ENCODE measurements around the gene TRIO.
"Not testable (repeated sequence)": the region's sequence is repeated elsewhere in the genome, so short reads cannot be mapped to it uniquely, and the experiment has no call there.

Gene TRIO

GRCh38 chr5:14379739-14380497 is 236.8 kb downstream of the TRIO start:
- no peak for DNase-seq (ENCODE audit: low read depth in 1 of 2, low spot score in 1 of 2)

- DNase-seq (ENCODE audit: low read depth in 1 of 2, low spot score in 1 of 2), result no peak
These were observed 237.6 kb downstream of the TRIO start for GRCh38 chr5:14380712-14381111.

- no peak for DNase-seq (ENCODE audit: low read depth in 1 of 2, low spot score in 1 of 2)
These were observed 239.5 kb downstream of the TRIO start for GRCh38 chr5:14382640-14383039.

- DNase-seq (ENCODE audit: low read depth in 1 of 2, low spot score in 1 of 2), result no peak
These were observed 240.8 kb downstream of the TRIO start for GRCh38 chr5:14383923-14384322.

GRCh38 chr5:14385019-14385418 is 241.9 kb downstream of the TRIO start:
- no peak for DNase-seq (ENCODE audit: low read depth in 1 of 2, low spot score in 1 of 2)

GRCh38 chr5:14386884-14387624 is 243.9 kb downstream of the TRIO start:
- DNase-seq (ENCODE audit: low read depth in 1 of 2, low spot score in 1 of 2), result no peak

- no peak for DNase-seq (ENCODE audit: low read depth in 1 of 2, low spot score in 1 of 2)
These were observed 245.6 kb downstream of the TRIO start for GRCh38 chr5:14388741-14389140.

- DNase-seq (ENCODE audit: low read depth in 1 of 2, low spot score in 1 of 2), result not testable (repeated sequence)
These were observed 249.4 kb downstream of the TRIO start for GRCh38 chr5:14392552-14392951.

GRCh38 chr5:14394365-14394764 is 251.2 kb downstream of the TRIO start:
- DNase-seq (ENCODE audit: low read depth in 1 of 2, low spot score in 1 of 2), result no peak

- DNase-seq (ENCODE audit: low read depth in 1 of 2, low spot score in 1 of 2), result no peak
These were observed 252.3 kb downstream of the TRIO start for GRCh38 chr5:14395411-14395810.

GRCh38 chr5:14396066-14396465 is 252.9 kb downstream of the TRIO start:
- DNase-seq (ENCODE audit: low read depth in 1 of 2, low spot score in 1 of 2), result no peak

- DNase-seq (ENCODE audit: low read depth in 1 of 2, low spot score in 1 of 2), result no peak
These were observed 253.6 kb downstream of the TRIO start for GRCh38 chr5:14396737-14397136.

GRCh38 chr5:14397717-14398116 is 254.6 kb downstream of the TRIO start:
- no peak for DNase-seq (ENCODE audit: low read depth in 1 of 2, low spot score in 1 of 2)

GRCh38 chr5:14399054-14399692 is 256.0 kb downstream of the TRIO start:
- no peak for DNase-seq (ENCODE audit: low read depth in 1 of 2, low spot score in 1 of 2)

- DNase-seq (ENCODE audit: low read depth in 1 of 2, low spot score in 1 of 2), result no peak
These were observed 256.9 kb downstream of the TRIO start for GRCh38 chr5:14400085-14400484.

GRCh38 chr5:14400611-14401010 is 257.5 kb downstream of the TRIO start:
- DNase-seq (ENCODE audit: low read depth in 1 of 2, low spot score in 1 of 2), result no peak

GRCh38 chr5:14401639-14402038 is 258.5 kb downstream of the TRIO start:
- no peak for DNase-seq (ENCODE audit: low read depth in 1 of 2, low spot score in 1 of 2)

- no peak for DNase-seq (ENCODE audit: low read depth in 1 of 2, low spot score in 1 of 2)
These were observed 259.3 kb downstream of the TRIO start for GRCh38 chr5:14402424-14402823.

- DNase-seq (ENCODE audit: low read depth in 1 of 2, low spot score in 1 of 2), result no peak
These were observed 261.6 kb downstream of the TRIO start for GRCh38 chr5:14404780-14405179.

- DNase-seq (ENCODE audit: low read depth in 1 of 2, low spot score in 1 of 2), result no peak
These were observed 262.1 kb downstream of the TRIO start for GRCh38 chr5:14405267-14405666.

GRCh38 chr5:14405706-14406553 is 262.8 kb downstream of the TRIO start:
- no peak for DNase-seq (ENCODE audit: low read depth in 1 of 2, low spot score in 1 of 2)
